ENCODE data around the gene ROCK2.

DNA sequence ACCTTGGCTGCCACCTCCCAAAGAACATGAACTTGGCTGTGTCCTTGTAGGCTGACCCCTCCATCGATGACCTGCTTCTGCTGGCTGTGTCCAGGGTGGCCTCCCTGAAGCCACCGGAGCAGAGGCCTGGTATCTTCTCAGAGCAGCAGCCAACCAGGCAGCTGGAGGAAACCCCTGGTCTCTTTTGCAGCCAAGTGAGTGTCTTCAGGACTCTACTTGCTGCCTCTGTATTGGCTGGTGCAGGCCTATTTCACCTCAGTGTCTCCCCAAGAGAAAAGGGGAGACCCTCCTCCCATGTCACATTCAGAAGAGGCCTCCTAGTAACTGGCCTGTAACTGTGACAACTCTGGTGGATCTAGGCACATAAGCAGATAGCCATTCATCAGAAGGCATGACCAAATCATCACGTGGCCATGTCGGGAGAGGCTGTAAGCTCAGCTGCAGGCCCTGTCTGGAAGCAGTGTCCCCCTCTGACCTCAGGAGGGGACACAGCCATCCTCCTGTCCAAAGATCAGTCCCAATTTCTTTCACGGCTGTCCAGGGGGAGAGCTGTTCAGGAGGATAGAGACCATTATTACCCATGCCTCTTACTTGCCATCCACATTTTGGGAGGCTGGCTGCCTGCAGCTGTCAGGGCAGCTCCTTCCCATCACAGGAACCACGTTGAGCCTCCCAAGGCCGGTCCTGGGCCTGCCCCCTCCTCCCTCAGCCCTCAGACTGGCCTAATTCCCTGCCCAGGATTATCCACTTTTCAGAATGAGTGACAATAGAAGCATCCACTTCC is 20.9 kb upstream of the ROCK2 start:
- TF ChIP-seq CTCF (IDR thresholded peaks at IDR 0.05) (no peak), POLR2AphosphoS5 (IDR thresholded peaks at IDR 0.05) (no peak)
